RWPE1 (cell line): ENCODE measurements around the gene BOD1L1.

Experiments
- CTCF ChIA-PET: fragments of 350-600 bp; sonication (Branson Sonifier 250); formaldehyde crosslinking; extraction: SDS; loops from one replicate; lab custom pipeline; 2021; lab: Yijun Ruan, JAX
- POLR2A ChIA-PET: fragments of 400-600 bp; formaldehyde crosslinking; extraction: SDS; loops from one replicate; lab custom pipeline; 2020; ENCODE audit warnings: antibody characterized with exemption; ENCODE audit not compliant: low non-redundant PET; lab: Yijun Ruan, JAX
- DNase-seq: peaks from one replicate; pipeline ENCODE4 v3.0.0; 2012; ENCODE audit warnings: low spot score
- H3K27ac ChIP-seq: fragments of 450-650 bp; 2 replicates; pipeline ENCODE4 v1.5.1; 2017
- CTCF ChIP-seq: fragments of 450-650 bp; conservative IDR thresholded peaks from 2 replicates; pipeline ENCODE4 v1.5.1; 2017; ENCODE audit warnings: low read depth, mild to moderate bottlenecking

BOD1L1 gene

DNA sequence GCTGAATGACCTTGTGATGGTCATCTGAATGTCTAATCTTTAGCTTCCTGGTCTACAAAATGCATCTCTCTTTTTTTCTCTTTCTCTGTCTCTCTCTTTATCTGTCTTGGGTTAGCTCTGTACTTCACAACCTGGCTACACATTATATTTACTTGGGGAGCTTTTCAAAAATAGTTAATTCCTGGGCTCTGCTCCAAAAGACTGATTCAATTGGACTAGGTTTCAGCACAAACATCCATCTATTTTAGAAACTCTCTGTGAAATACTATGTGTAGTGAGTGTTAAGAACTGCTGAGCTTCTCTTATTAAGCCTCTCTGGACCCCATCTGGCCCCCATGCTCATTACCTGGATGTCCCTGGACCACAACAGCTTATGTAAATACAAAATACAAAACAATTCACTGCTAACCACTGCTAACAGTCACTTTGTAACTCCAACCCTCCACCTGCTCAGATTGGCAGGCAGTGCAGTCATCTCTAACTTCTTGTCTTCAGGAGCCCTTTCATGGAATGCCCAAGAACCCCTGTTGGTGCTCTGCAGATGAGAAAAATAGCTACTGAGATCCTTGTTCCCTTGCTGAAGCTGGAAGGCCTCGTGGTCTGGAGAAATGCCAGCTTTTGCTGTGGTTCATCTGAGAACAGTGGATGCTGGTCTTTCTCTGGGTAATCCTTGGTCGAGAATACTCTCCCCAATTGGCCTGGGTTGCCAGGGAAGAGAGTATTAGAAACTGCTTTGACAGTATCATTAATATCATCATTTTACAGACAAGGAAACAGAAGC, 14.8 kb upstream of the BOD1L1 start:
- TF ChIP-seq CTCF, result no peak
- POLR2A ChIA-PET, result no interaction called here
- CTCF ChIA-PET, result no interaction called here
- no peak for DNase-seq
- H3K27ac ChIP-seq, result no peak overlapping the region

GRCh38 chr4:13641084-13641483, 13.6 kb upstream of the BOD1L1 start:
- ChIA-PET CTCF (interaction anchor here (0.7 kb wide), 1 partner anchor 13 kb away, joined by 4 read pairs; no protein-coding TSS in a partner anchor), POLR2A (no interaction called here)
- TF ChIP-seq CTCF, result no peak

DNA sequence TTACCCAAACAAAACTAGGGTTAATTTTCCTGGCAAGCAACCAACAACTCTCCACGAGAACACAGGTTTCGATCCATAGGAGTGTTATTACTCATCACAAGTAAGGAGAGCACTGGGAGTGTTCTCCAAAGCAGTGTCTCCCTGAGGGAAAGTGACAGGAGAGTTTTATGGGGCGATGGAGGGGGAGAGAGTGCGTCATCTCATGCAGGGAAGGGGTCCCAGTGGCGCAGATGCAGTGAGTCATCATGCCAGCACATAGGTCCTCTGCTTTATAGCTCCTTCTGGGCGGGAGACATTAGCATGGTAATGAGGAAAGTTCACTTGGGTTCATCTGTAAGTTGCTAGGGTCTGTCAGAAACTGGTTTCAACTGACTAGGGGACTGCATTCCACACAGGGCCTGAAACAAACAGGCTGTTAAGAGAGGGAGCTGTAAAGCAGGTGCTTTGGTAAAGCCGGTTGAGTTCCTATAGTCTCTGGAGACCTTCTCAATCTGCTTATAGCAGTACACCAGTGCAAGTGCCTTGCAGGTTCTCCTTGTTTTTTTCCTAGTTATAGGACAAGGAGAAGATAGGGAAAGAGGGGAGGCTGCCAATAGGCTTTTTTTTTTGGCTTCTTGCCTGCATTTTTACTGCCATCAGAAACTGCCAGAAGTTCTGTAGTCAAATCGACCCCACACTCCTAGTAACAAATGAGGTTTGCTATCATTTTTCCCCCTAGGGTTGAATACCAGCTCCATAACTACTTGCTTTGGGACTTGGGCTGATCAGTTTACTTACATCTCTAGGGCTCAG, 12.8 kb upstream of the BOD1L1 start:
- TF ChIP-seq CTCF, result no peak
- peak; percentile 18 for DNase-seq
- ChIA-PET POLR2A (no interaction called here), CTCF (interaction anchor here (0.7 kb wide), 1 partner anchor 13 kb away, joined by 4 read pairs; no protein-coding TSS in a partner anchor)
- H3K27ac ChIP-seq, result peak overlapping the region; percentile 60

More at GRCh38 chr4:13641084-13641483, 13.6 kb upstream of the BOD1L1 start:
- no peak overlapping the region for H3K27ac ChIP-seq
- DNase-seq, result no peak

DNA sequence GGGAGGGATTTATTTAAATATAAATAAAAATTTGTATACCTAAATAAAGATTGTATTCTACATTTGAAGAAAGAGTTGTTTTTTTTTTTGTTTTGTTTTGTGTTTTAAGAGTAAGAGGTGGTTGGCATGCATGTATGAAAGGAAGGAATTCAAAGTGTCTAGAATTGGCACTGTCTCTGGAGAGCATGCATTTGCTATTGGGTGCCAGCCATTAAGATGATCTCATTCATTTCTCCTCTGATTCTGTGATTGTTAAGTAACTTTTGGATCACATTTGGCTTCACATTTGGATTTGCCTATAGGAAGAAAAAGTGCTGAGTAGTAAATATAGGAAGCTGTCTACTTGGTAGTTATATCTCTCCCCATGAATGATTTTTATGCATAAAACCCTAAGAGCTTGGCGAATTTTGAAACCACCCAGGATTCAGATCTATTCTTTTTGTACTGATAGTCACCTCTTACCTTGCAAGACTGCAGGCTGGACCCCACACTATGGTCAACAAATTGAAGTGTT, 7.8 kb upstream of the BOD1L1 start:
- ChIA-PET POLR2A (no interaction called here), CTCF (interaction anchor here (0.5 kb wide), 1 partner anchor 20 kb away, joined by 4 read pairs; no protein-coding TSS in a partner anchor)
- no peak overlapping the region for H3K27ac ChIP-seq
- DNase-seq, result no peak
- TF ChIP-seq CTCF, result no peak

- DNase-seq, result no peak
- CTCF ChIA-PET, result no interaction called here
- H3K27ac ChIP-seq, result no peak overlapping the region
- POLR2A ChIA-PET, result no interaction called here
- no peak for TF ChIP-seq CTCF
Observed at GRCh38 chr4:13633671-13634070, 6.1 kb upstream of the BOD1L1 start.

- DNase-seq, result peak; percentile 9
- H3K27ac ChIP-seq, result peak overlapping the region; percentile 82
- ChIA-PET CTCF (no interaction called here), POLR2A (no interaction called here)
- TF ChIP-seq CTCF, result no peak
Observed at GRCh38 chr4:13627178-13627605, 333 bp downstream of the BOD1L1 start.
